GM21717 (cell line): ENCODE measurements around the gene BTAF1.

Source experiments
- ATAC-seq: cut with Tn5 transposase; IDR thresholded peaks from one replicate; pipeline ENCODE4 v1.9.1; 2021; ENCODE audit warnings: mild to moderate bottlenecking, moderate library complexity; ENCODE audit not compliant: unreplicated experiment

Gene BTAF1

GRCh38 chr10:92045641-92046106 lies 122.1 kb downstream of the BTAF1 start:
- ATAC-seq = no peak

- ATAC-seq = no peak
Measured at GRCh38 chr10:92047215-92047614, 123.6 kb downstream of the BTAF1 start.

DNA sequence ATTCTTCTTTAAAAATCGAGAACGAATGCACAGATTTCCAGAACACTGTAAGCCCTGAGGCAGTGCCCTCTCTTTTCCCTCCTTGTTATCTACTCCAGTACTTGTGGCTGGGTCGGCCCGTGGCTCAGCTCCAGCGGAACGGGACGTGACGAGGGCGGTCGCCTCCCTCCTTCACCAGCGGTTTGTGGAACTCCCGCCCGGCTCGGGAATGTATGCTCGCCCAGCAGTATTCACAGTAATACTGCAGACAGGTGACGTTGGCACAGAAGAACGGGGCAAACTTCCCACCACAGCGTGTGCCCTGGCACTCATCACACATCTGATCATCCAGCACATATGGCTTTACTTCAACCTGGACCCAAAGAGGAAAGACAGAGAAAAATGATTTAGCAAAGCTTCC lies 128.5 kb downstream of the BTAF1 start:
- no peak for ATAC-seq

GRCh38 chr10:92052741-92053140 lies 129.2 kb downstream of the BTAF1 start:
- ATAC-seq = no peak

DNA sequence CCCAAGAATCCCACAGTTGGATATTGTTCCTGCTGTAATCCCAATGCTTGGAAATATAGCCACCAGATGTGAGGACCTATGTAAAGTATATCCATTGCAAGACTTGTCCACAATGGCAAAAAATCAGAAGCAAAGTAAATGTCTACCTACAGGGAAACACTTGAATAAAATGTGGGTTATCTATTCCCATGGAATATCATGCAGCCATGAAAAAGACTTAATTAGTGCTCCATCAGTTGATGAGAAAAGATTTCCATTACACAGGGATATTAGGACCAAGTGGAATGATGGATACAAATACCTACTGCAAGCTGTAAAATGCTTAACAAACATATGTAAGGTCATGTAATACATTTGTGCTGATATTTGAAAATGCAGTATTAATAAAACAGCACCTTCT lies 131.2 kb downstream of the BTAF1 start:
- ATAC-seq = no peak

DNA sequence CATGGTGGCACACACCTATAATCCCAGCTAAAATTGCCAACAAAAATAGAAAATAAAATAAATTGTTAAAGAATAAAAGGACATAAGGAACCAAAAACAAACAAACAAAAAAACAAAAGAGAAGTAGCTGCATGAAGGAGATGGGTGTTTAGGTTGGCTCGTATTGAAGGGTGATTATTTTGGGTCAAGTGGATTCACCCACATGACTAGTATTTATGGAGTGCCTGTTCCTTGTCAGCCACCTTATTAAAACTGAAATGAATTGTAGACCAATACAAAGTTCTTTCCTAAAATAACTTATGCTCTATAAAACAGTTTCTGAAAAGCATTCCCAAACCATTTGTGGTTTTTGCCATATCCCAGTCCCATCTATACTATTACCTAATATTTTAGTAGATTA lies 138.7 kb downstream of the BTAF1 start:
- ATAC-seq = no peak

DNA sequence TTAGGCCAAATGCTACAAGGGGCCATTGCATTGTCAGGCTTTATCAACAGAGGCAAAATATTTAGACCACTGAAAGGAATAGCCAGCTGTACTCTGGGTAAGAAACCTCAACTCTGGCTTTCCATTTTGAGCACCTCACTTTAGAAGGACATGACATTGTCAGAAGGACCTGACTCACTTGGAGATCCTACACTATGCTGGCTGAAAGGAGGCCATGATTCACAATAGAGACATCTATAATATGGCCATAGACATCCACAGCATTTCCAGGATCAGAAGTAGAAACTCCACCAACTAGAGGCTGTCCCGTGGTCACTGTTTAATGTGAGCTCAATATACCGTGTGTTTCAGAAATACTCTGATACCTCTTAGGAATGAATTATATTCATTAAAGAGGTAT lies 140.9 kb downstream of the BTAF1 start:
- no peak for ATAC-seq

- no peak for ATAC-seq
Measured at GRCh38 chr10:92066386-92066785, 142.8 kb downstream of the BTAF1 start.

DNA sequence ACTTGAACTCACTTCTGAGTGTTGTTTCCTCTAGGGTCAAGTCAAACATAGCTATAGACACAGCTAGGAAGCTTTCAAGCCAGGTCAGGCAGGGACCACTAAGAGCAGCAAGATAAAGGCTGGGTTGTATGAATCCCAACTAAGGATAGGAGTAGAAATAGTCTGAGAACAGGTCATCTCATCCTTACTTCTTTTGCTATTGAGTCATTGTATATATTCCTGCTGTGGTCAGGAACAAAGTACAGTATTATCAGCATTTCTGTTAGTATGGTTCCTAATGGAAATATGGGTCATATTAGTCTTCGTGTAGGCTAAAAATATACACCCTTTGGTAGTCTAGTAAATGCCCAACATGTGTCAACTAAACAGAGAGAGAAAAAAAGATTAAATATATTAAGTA lies 145.3 kb downstream of the BTAF1 start:
- no peak for ATAC-seq

DNA sequence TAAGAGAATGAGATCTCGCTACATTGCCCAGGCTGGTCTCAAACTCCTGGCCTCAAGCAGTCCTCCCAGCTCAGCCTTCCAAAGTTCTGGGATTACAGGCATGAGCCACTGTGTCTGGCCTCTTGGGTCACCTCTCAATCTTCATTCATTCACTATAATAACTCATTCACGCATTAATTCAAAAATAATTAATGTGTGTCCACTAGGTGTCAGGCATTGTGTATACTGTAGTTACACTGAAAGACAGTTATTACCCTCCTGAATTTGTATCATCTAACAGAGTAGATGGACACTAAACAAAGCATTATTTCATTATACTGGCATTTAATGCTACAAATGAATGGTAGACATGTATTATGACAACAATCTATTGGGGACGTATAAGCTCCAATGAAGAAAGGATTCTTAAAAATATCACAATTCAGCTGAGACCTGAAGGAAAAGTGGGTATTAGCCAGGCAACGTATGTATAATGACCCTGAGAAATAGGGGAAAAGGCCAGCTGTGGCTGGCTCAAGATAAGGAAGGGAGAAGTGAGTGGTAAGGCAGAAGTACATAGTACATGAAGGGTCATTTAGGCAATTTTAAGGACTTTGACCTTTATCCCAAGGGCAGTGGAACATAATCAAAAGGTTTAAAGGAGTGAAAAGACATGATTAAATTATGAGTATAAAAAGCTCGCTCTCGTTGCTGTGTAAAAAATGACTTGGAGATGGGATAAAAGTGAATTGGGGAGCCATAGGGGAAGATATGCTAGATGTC lies 150.7 kb downstream of the BTAF1 start:
- no peak for ATAC-seq

DNA sequence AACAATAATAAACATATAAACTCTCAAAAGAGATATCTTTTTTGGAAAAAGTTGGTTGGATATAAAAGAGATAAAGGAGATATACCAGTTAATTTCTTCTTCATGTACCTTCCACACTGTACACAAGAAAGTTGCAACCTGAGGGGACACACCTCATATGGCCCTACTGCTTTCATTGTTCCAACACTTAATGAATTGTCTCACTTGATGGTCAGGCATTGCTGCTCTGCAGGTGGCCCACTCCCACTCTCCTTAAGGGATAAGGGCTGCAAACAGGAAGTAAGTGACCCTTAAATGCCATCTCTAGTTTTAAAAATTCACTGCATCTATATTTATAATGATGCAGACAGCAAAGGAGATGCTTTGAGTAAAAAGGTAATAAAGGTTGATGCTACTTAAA lies 152.3 kb downstream of the BTAF1 start:
- no peak for ATAC-seq

DNA sequence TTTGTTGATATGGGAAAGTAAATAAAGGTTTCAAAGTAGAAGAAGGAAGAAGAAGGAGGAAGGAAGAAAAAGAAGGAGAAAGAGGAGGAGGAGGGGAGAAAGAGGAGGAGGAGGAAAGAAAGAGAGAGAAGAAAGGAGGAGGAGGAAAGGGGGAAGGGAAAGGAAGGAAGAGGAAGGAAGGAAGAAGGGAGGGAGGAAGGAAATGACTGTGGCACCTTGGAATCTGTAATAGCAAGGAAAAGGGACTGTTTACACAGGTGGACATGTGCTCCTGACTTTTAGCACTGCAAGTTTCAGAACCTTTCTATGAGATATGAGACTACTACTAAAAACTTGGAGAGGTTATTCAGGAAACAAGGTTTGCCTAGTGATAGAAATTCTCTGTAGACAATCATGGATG lies 153.2 kb downstream of the BTAF1 start:
- ATAC-seq = no peak

DNA sequence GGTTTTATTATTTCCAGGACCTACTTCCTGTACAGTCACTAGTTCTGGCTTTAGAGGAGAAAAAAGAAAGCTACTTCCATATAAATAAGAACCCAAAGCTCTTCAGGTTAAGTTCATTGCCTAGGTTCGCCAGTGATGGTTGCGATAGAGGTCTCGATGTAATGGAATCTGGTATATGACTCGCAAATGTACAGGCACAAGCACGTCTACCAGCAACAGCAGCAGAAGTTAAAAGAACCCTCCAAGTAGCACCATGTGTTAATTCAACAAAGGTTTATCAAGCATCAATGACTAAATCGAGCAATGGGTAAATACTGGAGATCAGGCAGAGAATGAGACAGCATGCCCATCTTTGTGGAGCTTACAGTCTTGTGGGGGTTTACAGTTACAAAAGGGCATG lies 155.4 kb downstream of the BTAF1 start:
- no peak for ATAC-seq
